Measurements from ENCODE around the gene SPEF2.

GRCh38 chr5:35745660-35746059 is 128.0 kb downstream of the SPEF2 start:
- TF ChIP-seq POLR2A (IDR thresholded peaks at IDR 0.05) (no peak), CTCF (IDR thresholded peaks at IDR 0.05) (no peak), POLR2AphosphoS5 (IDR thresholded peaks at IDR 0.05) (no peak), EP300 (IDR thresholded peaks at IDR 0.05) (no peak)

Data from suprapubic skin (tissue), 4 donors.